ENCODE results near the gene NACC2.

- TF ChIP-seq EZH2 (IDR thresholded peaks at IDR 0.05; ENCODE audit: borderline replicate concordance, low read depth, low read length, severe bottlenecking): no peak
- TF ChIP-seq POLR2A (IDR thresholded peaks at IDR 0.05; ENCODE audit: low read depth, low read length): no peak
- TF ChIP-seq, protein P1, sequence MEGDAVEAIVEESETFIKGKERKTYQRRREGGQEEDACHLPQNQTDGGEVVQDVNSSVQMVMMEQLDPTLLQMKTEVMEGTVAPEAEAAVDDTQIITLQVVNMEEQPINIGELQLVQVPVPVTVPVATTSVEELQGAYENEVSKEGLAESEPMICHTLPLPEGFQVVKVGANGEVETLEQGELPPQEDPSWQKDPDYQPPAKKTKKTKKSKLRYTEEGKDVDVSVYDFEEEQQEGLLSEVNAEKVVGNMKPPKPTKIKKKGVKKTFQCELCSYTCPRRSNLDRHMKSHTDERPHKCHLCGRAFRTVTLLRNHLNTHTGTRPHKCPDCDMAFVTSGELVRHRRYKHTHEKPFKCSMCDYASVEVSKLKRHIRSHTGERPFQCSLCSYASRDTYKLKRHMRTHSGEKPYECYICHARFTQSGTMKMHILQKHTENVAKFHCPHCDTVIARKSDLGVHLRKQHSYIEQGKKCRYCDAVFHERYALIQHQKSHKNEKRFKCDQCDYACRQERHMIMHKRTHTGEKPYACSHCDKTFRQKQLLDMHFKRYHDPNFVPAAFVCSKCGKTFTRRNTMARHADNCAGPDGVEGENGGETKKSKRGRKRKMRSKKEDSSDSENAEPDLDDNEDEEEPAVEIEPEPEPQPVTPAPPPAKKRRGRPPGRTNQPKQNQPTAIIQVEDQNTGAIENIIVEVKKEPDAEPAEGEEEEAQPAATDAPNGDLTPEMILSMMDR (IDR thresholded peaks at IDR 0.05; ENCODE audit: extremely low read depth in 1 of 2, insufficient read depth in 1 of 2, low read depth in 1 of 2, low read length in 2 of 2): no peak
- TF ChIP-seq POLR2AphosphoS5 (IDR thresholded peaks at IDR 0.05; ENCODE audit: insufficient read depth, low read depth, low read length): no peak
- TF ChIP-seq, protein P2, sequence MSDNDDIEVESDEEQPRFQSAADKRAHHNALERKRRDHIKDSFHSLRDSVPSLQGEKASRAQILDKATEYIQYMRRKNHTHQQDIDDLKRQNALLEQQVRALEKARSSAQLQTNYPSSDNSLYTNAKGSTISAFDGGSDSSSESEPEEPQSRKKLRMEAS (IDR thresholded peaks at IDR 0.05; ENCODE audit: insufficient read depth, insufficient read length): no peak
Measured at GRCh38 chr9:136086951-136087740, 7.9 kb downstream of the NACC2 start.
